Right hindlimb (tissue), 1 donor: Measurements from ENCODE around the gene PNPLA8.
"Not testable (repeated sequence)": the region's sequence is repeated elsewhere in the genome, so short reads cannot be mapped to it uniquely, and the experiment has no call there.

ENCODE experiments used
- DNase-seq: peaks from one replicate; pipeline ENCODE4 v3.0.0-alpha.2; 2018

Gene PNPLA8

GRCh38 chr7:108468246-108468645 lies 57.7 kb downstream of the PNPLA8 start:
- no peak for DNase-seq

GRCh38 chr7:108467391-108467790 lies 58.5 kb downstream of the PNPLA8 start:
- no peak for DNase-seq

- not testable (repeated sequence) for DNase-seq
Observed at GRCh38 chr7:108466322-108466721, 59.6 kb downstream of the PNPLA8 start.

- no peak for DNase-seq
Observed at GRCh38 chr7:108464743-108465142, 61.2 kb downstream of the PNPLA8 start.

GRCh38 chr7:108463613-108464012 lies 62.3 kb downstream of the PNPLA8 start:
- DNase-seq = no peak

GRCh38 chr7:108461840-108462239 lies 64.1 kb downstream of the PNPLA8 start:
- peak; percentile 35 for DNase-seq

GRCh38 chr7:108460964-108461363 lies 65.0 kb downstream of the PNPLA8 start:
- DNase-seq = no peak

- DNase-seq = no peak
Observed at GRCh38 chr7:108459922-108460551, 65.9 kb downstream of the PNPLA8 start.

- no peak for DNase-seq
Observed at GRCh38 chr7:108457871-108458270, 68.1 kb downstream of the PNPLA8 start.

- no peak for DNase-seq
Observed at GRCh38 chr7:108456845-108457540, 68.9 kb downstream of the PNPLA8 start.

GRCh38 chr7:108455998-108456677 lies 69.8 kb downstream of the PNPLA8 start, which contains the start of gene NRCAM:
Gene NRCAM, minus strand, starts transcription at chr7:108456436. Its CDS starts 216,372 bp downstream, at chr7:108240064.
- DNase-seq = peak; percentile 75

- peak; percentile 44 for DNase-seq
Observed at GRCh38 chr7:108455551-108455997, 70.4 kb downstream of the PNPLA8 start.

- DNase-seq = peak; percentile 44
Observed at GRCh38 chr7:108454674-108455550, 71.0 kb downstream of the PNPLA8 start.

GRCh38 chr7:108454317-108454673 lies 71.6 kb downstream of the PNPLA8 start:
- no peak for DNase-seq

GRCh38 chr7:108453320-108453719 lies 72.6 kb downstream of the PNPLA8 start:
- DNase-seq = no peak

- DNase-seq = no peak
Observed at GRCh38 chr7:108452707-108453106, 73.2 kb downstream of the PNPLA8 start.

GRCh38 chr7:108451296-108451848 lies 74.6 kb downstream of the PNPLA8 start:
- no peak for DNase-seq

GRCh38 chr7:108450160-108450559 lies 75.8 kb downstream of the PNPLA8 start:
- no peak for DNase-seq

GRCh38 chr7:108449521-108449920 lies 76.4 kb downstream of the PNPLA8 start:
- no peak for DNase-seq

- no peak for DNase-seq
Observed at GRCh38 chr7:108448584-108449505, 77.1 kb downstream of the PNPLA8 start.

- DNase-seq = no peak
Observed at GRCh38 chr7:108442039-108442568, 83.8 kb downstream of the PNPLA8 start.
